Measurements from ENCODE around the gene VEGFA.

Gene VEGFA

DNA sequence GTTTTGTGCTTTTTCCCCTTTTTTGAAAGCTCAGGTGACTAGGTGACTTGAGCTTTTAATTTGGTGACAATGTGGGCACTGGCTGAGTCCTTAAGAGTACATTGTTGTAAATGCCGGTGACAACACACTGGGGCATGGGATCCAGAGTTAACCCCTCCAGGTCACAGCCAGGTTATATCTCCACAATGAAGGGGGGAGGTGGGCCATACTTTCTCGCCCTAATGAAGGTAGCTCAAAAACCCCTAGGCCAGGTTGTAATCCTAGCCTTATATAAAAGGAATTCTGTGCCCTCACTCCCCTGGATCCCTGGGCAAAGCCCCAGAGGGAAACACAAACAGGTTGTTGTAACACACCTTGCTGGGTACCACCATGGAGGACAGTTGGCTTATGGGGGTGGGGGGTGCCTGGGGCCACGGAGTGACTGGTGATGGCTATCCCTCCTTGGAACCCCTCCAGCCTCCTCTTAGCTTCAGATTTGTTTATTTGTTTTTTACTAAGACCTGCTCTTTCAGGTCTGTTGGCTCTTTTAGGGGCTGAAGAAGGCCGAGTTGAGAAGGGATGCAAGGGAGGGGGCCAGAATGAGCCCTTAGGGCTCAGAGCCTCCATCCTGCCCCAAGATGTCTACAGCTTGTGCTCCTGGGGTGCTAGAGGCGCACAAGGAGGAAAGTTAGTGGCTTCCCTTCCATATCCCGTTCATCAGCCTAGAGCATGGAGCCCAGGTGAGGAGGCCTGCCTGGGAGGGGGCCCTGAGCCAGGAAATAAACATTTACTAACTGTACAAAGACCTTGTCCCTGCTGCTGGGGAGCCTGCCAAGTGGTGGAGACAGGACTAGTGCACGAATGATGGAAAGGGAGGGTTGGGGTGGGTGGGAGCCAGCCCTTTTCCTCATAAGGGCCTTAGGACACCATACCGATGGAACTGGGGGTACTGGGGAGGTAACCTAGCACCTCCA, 2.2 kb upstream of the VEGFA start:
- Histone ChIP-seq H3K36me3 (ENCODE audit: control insufficient read depth in 1 of 2, insufficient read depth in 2 of 2, low read length in 2 of 2) (no peaks in the 10 kb centered on the region), H3K9ac (ENCODE audit: low read length) (no peak overlapping the region), H4K8ac (ENCODE audit: low read depth, low read length) (no peak overlapping the region), H3K23ac (ENCODE audit: low read length) (no peak overlapping the region), H3K14ac (ENCODE audit: low read length) (no peak overlapping the region), H3K79me2 (ENCODE audit: control insufficient read depth, insufficient read depth, low read length, poor library complexity) (peaks cover 9% of the 10 kb centered on the region), H2AFZ (ENCODE audit: insufficient read depth, low read length, poor library complexity) (no peak overlapping the region), H3K27me3 (ENCODE audit: insufficient read depth, low read length) (no peaks in the 10 kb centered on the region), H3K27ac (ENCODE audit: low read depth, low read length) (no peak overlapping the region), H2BK12ac (ENCODE audit: low read length) (no peak overlapping the region), H2BK120ac (ENCODE audit: insufficient read depth, low read length, poor library complexity) (no peak overlapping the region), H4K91ac (ENCODE audit: low read depth, low read length) (no peak overlapping the region), H2BK5ac (ENCODE audit: low read depth, low read length, poor library complexity) (no peak overlapping the region), H3K4me3 (ENCODE audit: low read depth, low read length) (no peak overlapping the region), H3K4me1 (ENCODE audit: control insufficient read depth in 1 of 2, insufficient read depth in 2 of 2, low read length in 2 of 2) (peaks cover 2 to 7% of the 10 kb centered on the region in 2 experiments), H3K4me2 (ENCODE audit: low read length) (no peak overlapping the region), H3K9me3 (ENCODE audit: insufficient read depth, low read depth, low read length) (no peaks in the 10 kb centered on the region), H3K4ac (ENCODE audit: low read depth, low read length) (no peak overlapping the region), H3K79me1 (ENCODE audit: low read length) (peaks cover 14% of the 10 kb centered on the region), H4K12ac (ENCODE audit: low read depth, low read length) (no peak overlapping the region), H3K18ac (ENCODE audit: low read length) (no peak overlapping the region), H2AK5ac (ENCODE audit: low read length) (no peak overlapping the region)
- DNase-seq = no peak
- no CpG with 5 or more reads among the region's 8 CpGs for WGBS (ENCODE audit: extremely low coverage, insufficient coverage, insufficient read length)

- Histone ChIP-seq H3K4ac (ENCODE audit: low read depth, low read length) (no peak overlapping the region), H3K14ac (ENCODE audit: low read length) (no peak overlapping the region), H3K27ac (ENCODE audit: low read depth, low read length) (no peak overlapping the region), H3K23ac (ENCODE audit: low read length) (no peak overlapping the region), H2BK12ac (ENCODE audit: low read length) (no peak overlapping the region), H2AK5ac (ENCODE audit: low read length) (no peak overlapping the region), H2AFZ (ENCODE audit: insufficient read depth, low read length, poor library complexity) (no peak overlapping the region), H3K9ac (ENCODE audit: low read length) (no peak overlapping the region), H2BK120ac (ENCODE audit: insufficient read depth, low read length, poor library complexity) (no peak overlapping the region), H3K4me2 (ENCODE audit: low read length) (no peak overlapping the region), H3K9me3 (ENCODE audit: insufficient read depth, low read depth, low read length) (no peaks in the 10 kb centered on the region), H3K18ac (ENCODE audit: low read length) (no peak overlapping the region), H3K4me1 (ENCODE audit: control insufficient read depth in 1 of 2, insufficient read depth in 2 of 2, low read length in 2 of 2) (peaks cover 4 to 7% of the 10 kb centered on the region in 2 experiments), H3K36me3 (ENCODE audit: control insufficient read depth in 1 of 2, insufficient read depth in 2 of 2, low read length in 2 of 2) (no peaks in the 10 kb centered on the region), H3K27me3 (ENCODE audit: insufficient read depth, low read length) (no peaks in the 10 kb centered on the region), H4K91ac (ENCODE audit: low read depth, low read length) (no peak overlapping the region), H3K79me1 (ENCODE audit: low read length) (peaks cover 14% of the 10 kb centered on the region), H3K79me2 (ENCODE audit: control insufficient read depth, insufficient read depth, low read length, poor library complexity) (peaks cover 9% of the 10 kb centered on the region), H4K8ac (ENCODE audit: low read depth, low read length) (no peak overlapping the region), H3K4me3 (ENCODE audit: low read depth, low read length) (no peak overlapping the region), H2BK5ac (ENCODE audit: low read depth, low read length, poor library complexity) (no peak overlapping the region), H4K12ac (ENCODE audit: low read depth, low read length) (no peak overlapping the region)
- no CpG with 5 or more reads among the region's 1 CpG for WGBS (ENCODE audit: extremely low coverage, insufficient coverage, insufficient read length)
- DNase-seq = no peak
These were observed 1.5 kb upstream of the VEGFA start for GRCh38 chr6:43768506-43768860.

DNA sequence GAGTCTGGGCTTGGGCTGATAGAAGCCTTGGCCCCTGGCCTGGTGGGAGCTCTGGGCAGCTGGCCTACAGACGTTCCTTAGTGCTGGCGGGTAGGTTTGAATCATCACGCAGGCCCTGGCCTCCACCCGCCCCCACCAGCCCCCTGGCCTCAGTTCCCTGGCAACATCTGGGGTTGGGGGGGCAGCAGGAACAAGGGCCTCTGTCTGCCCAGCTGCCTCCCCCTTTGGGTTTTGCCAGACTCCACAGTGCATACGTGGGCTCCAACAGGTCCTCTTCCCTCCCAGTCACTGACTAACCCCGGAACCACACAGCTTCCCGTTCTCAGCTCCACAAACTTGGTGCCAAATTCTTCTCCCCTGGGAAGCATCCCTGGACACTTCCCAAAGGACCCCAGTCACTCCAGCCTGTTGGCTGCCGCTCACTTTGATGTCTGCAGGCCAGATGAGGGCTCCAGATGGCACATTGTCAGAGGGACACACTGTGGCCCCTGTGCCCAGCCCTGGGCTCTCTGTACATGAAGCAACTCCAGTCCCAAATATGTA, 957 bp upstream of the VEGFA start:
- no peak overlapping the region for H3K4me3 ChIP-seq (ENCODE audit: low read depth, low read length)
- no peak overlapping the region for H3K23ac ChIP-seq (ENCODE audit: low read length)
- no peak overlapping the region for H2BK5ac ChIP-seq (ENCODE audit: low read depth, low read length, poor library complexity)
- no peaks in the 10 kb centered on the region for H3K36me3 ChIP-seq (ENCODE audit: control insufficient read depth in 1 of 2, insufficient read depth in 2 of 2, low read length in 2 of 2)
- H3K9ac ChIP-seq (ENCODE audit: low read length) = no peak overlapping the region
- no peak overlapping the region for H2BK120ac ChIP-seq (ENCODE audit: insufficient read depth, low read length, poor library complexity)
- no peak overlapping the region for H3K4ac ChIP-seq (ENCODE audit: low read depth, low read length)
- no CpG with 5 or more reads among the region's 8 CpGs for WGBS (ENCODE audit: extremely low coverage, insufficient coverage, insufficient read length)
- H3K79me2 ChIP-seq (ENCODE audit: control insufficient read depth, insufficient read depth, low read length, poor library complexity) = peaks cover 9% of the 10 kb centered on the region
- no peak overlapping the region for H4K12ac ChIP-seq (ENCODE audit: low read depth, low read length)
- no peak overlapping the region for H4K91ac ChIP-seq (ENCODE audit: low read depth, low read length)
- peak overlapping the region; percentile 50 for H2AFZ ChIP-seq (ENCODE audit: insufficient read depth, low read length, poor library complexity)
- no peak for DNase-seq
- no peak overlapping the region for H3K27ac ChIP-seq (ENCODE audit: low read depth, low read length)
- no peaks in the 10 kb centered on the region for H3K9me3 ChIP-seq (ENCODE audit: insufficient read depth, low read depth, low read length)
- no peak overlapping the region for H2BK12ac ChIP-seq (ENCODE audit: low read length)
- no peak overlapping the region for H3K4me2 ChIP-seq (ENCODE audit: low read length)
- H3K14ac ChIP-seq (ENCODE audit: low read length) = no peak overlapping the region
- no peak overlapping the region for H2AK5ac ChIP-seq (ENCODE audit: low read length)
- peaks cover 4 to 7% of the 10 kb centered on the region in 2 experiments for H3K4me1 ChIP-seq (ENCODE audit: control insufficient read depth in 1 of 2, insufficient read depth in 2 of 2, low read length in 2 of 2)
- peaks cover 14% of the 10 kb centered on the region for H3K79me1 ChIP-seq (ENCODE audit: low read length)
- H3K27me3 ChIP-seq (ENCODE audit: insufficient read depth, low read length) = no peaks in the 10 kb centered on the region
- H3K18ac ChIP-seq (ENCODE audit: low read length) = no peak overlapping the region
- no peak overlapping the region for H4K8ac ChIP-seq (ENCODE audit: low read depth, low read length)

DNA sequence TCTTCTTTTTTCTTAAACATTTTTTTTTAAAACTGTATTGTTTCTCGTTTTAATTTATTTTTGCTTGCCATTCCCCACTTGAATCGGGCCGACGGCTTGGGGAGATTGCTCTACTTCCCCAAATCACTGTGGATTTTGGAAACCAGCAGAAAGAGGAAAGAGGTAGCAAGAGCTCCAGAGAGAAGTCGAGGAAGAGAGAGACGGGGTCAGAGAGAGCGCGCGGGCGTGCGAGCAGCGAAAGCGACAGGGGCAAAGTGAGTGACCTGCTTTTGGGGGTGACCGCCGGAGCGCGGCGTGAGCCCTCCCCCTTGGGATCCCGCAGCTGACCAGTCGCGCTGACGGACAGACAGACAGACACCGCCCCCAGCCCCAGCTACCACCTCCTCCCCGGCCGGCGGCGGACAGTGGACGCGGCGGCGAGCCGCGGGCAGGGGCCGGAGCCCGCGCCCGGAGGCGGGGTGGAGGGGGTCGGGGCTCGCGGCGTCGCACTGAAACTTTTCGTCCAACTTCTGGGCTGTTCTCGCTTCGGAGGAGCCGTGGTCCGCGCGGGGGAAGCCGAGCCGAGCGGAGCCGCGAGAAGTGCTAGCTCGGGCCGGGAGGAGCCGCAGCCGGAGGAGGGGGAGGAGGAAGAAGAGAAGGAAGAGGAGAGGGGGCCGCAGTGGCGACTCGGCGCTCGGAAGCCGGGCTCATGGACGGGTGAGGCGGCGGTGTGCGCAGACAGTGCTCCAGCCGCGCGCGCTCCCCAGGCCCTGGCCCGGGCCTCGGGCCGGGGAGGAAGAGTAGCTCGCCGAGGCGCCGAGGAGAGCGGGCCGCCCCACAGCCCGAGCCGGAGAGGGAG, 580 bp downstream of the VEGFA start:
- Histone ChIP-seq H2BK12ac (ENCODE audit: low read length) (peak overlapping the region; percentile 41), H3K79me1 (ENCODE audit: low read length) (peaks cover 17% of the 10 kb centered on the region), H2AFZ (ENCODE audit: insufficient read depth, low read length, poor library complexity) (peak overlapping the region; percentile 72), H3K23ac (ENCODE audit: low read length) (no peak overlapping the region), H3K27me3 (ENCODE audit: insufficient read depth, low read length) (no peaks in the 10 kb centered on the region), H3K4me1 (ENCODE audit: control insufficient read depth in 1 of 2, insufficient read depth in 2 of 2, low read length in 2 of 2) (peaks cover 7 to 18% of the 10 kb centered on the region in 2 experiments), H4K8ac (ENCODE audit: low read depth, low read length) (peak overlapping the region; percentile 27), H3K79me2 (ENCODE audit: control insufficient read depth, insufficient read depth, low read length, poor library complexity) (peaks cover 9% of the 10 kb centered on the region), H3K36me3 (ENCODE audit: control insufficient read depth in 1 of 2, insufficient read depth in 2 of 2, low read length in 2 of 2) (no peaks in the 10 kb centered on the region), H3K18ac (ENCODE audit: low read length) (peak overlapping the region; percentile 93), H4K12ac (ENCODE audit: low read depth, low read length) (peak overlapping the region; percentile 51), H3K4me3 (ENCODE audit: low read depth, low read length) (peak overlapping the region; percentile 82), H4K91ac (ENCODE audit: low read depth, low read length) (peak overlapping the region; percentile 71), H3K9ac (ENCODE audit: low read length) (peak overlapping the region; percentile 79), H3K9me3 (ENCODE audit: insufficient read depth, low read depth, low read length) (no peaks in the 10 kb centered on the region), H3K27ac (ENCODE audit: low read depth, low read length) (peak overlapping the region; percentile 38), H3K4ac (ENCODE audit: low read depth, low read length) (peak overlapping the region; percentile 53), H3K14ac (ENCODE audit: low read length) (peak overlapping the region; percentile 89), H2BK5ac (ENCODE audit: low read depth, low read length, poor library complexity) (peak overlapping the region; percentile 18), H2AK5ac (ENCODE audit: low read length) (no peak overlapping the region), H3K4me2 (ENCODE audit: low read length) (peak overlapping the region; percentile 98), H2BK120ac (ENCODE audit: insufficient read depth, low read length, poor library complexity) (peak overlapping the region; percentile 65)
- DNase-seq = peak; percentile 28 to 50
- WGBS (ENCODE audit: extremely low coverage, insufficient coverage, insufficient read length) = no CpG with 5 or more reads among the region's 84 CpGs

All from trophoblast cell (in vitro differentiated cells and primary cell).